Esophagus squamous epithelium (tissue), 5 donors: ENCODE measurements around the gene BCAR1. TPM values are rescaled to one million over a fixed set of nuclear protein-coding genes. Genes with fewer than 3 reads are reported as not detected.
"Not testable (repeated sequence)": the region's sequence is repeated elsewhere in the genome, so short reads cannot be mapped to it uniquely, and the experiment has no call there.

ENCODE experiments used
- DNase-seq: peaks from one replicate; lab custom pipeline; 2025; lab: John Stamatoyannopoulos, UW
- H3K27ac ChIP-seq, 4 donors: fragments of 200-600 bp; sonication (generic); one replicate each; pipeline ENCODE4 v1.5.1; 2016 to 2019; ENCODE audit warnings: mild to moderate bottlenecking in 1 of 4
- H3K27me3 ChIP-seq, 4 donors: fragments of 200-600 bp; sonication (generic); 1 replicate in 3 of 4; 2 replicates in 1 of 4; pipeline versions ENCODE4 v1.5.1 to v1.6.0; 2017 to 2021; ENCODE audit warnings: antibody characterized with exemption in 1 of 4
- H3K36me3 ChIP-seq, 3 donors: fragments of 200-600 bp; sonication (generic); one replicate each; pipeline ENCODE4 v1.5.1; 2016 to 2019
- H3K4me1 ChIP-seq, 3 donors: fragments of 200-600 bp; sonication (generic); one replicate each; pipeline ENCODE4 v1.5.1; 2017 to 2019
- H3K4me3 ChIP-seq, 4 donors: fragments of 200-600 bp; sonication (generic); 1 replicate in 3 of 4; 2 replicates in 1 of 4; pipeline ENCODE4 v1.5.1; 2016 to 2019; ENCODE audit warnings: mild to moderate bottlenecking in 2 of 4, moderate library complexity in 1 of 4
- H3K9me3 ChIP-seq, 3 donors: fragments of 200-600 bp; sonication (generic); one replicate each; pipeline ENCODE4 v1.5.1; 2016 to 2019
- CTCF ChIP-seq, 6 experiments: fragments of 450-650 bp in 4 of 6; fragments of 200-600 bp in 2 of 6; sonication (generic) in 2 of 6; IDR thresholded peaks; one replicate each; pipeline ENCODE4 v1.5.1; 2016 to 2019; ENCODE audit warnings: antibody characterized with exemption in 6 of 6, mild to moderate bottlenecking in 4 of 6, moderate library complexity in 4 of 6
- POLR2A ChIP-seq, 4 donors: fragments of 450-650 bp; IDR thresholded peaks; one replicate each; pipeline ENCODE4 v1.6.1; 2017; ENCODE audit warnings: antibody characterized with exemption in 4 of 4, mild to moderate bottlenecking in 4 of 4, moderate library complexity in 3 of 4
- WGBS, 2 donors: methylation state at CpG; one replicate each; pipeline ENCODE4 v1.1.5; 2018; 5-methylcytosine and 5-hydroxymethylcytosine counted together
- intact Hi-C: fragments of 100-400 bp; cut with DNase I; formaldehyde crosslinking; loops from one replicate; pipeline ENCODE4 v1.15.0; 2022
- total RNA-seq, 4 donors: library from RNA; depleted of rRNA; stranded (reverse); fragments of >200 nt; gene quantifications; one replicate each; pipeline ENCODE4 v1.1.0, GENCODE V29; 2016
- donor health status: DM: yes; HTN: yes; CAD: no.

The BCAR1 gene
- total RNA-seq, 4 donors from 2014 or later = 26.8 to 51.9 (median 32.1) TPM

GRCh38 chr16:75246504-75247205 is 4.8 kb downstream of the BCAR1 start:
- Histone ChIP-seq H3K9me3 (no peaks in the 10 kb centered on the region), H3K4me3 (no peak overlapping the region)
- intact Hi-C loops = no loop called here

GRCh38 chr16:75244844-75245758 is 6.3 kb downstream of the BCAR1 start:
- peak overlapping the region in 1 of 4 donors; percentile 46 for H3K4me3 ChIP-seq
- intact Hi-C loops = no loop called here
- no peak for TF ChIP-seq POLR2A (IDR thresholded peaks at IDR 0.05)
- no peak for TF ChIP-seq CTCF (IDR thresholded peaks at IDR 0.05)

More at GRCh38 chr16:75246504-75247205, 4.8 kb downstream of the BCAR1 start:
- WGBS, 2 donors = 85 to 92% methylated on average over 2 to 7 of the region's 12 CpGs
- DNase-seq = no peak
- H3K4me1 ChIP-seq = peaks cover 50 to 82% (median 67%) of the 10 kb centered on the region in 3 donors
- TF ChIP-seq POLR2A (IDR thresholded peaks at IDR 0.05) = no peak
- no peak for TF ChIP-seq CTCF (IDR thresholded peaks at IDR 0.05)
- H3K27me3 ChIP-seq = peaks cover 0 to 25% (median 0%) of the 10 kb centered on the region in 4 donors
- H3K27ac ChIP-seq = peak overlapping the region; percentile 82 to 93 (median 92)
- peaks cover 5 to 17% (median 14%) of the 10 kb centered on the region in 3 donors for H3K36me3 ChIP-seq

GRCh38 chr16:75244225-75244809 is 7.1 kb downstream of the BCAR1 start:
- DNase-seq = no peak
- WGBS, 2 donors = 59 to 80% methylated on average over 1 to 4 of the region's 7 CpGs

More at GRCh38 chr16:75244844-75245758, 6.3 kb downstream of the BCAR1 start:
- Histone ChIP-seq H3K9me3 (no peaks in the 10 kb centered on the region), H3K27ac (peak overlapping the region; percentile 82 to 93 (median 92)), H3K27me3 (peaks cover 0 to 10% (median 0%) of the 10 kb centered on the region in 4 donors), H3K36me3 (peaks cover 7 to 33% (median 19%) of the 10 kb centered on the region in 3 donors), H3K4me1 (peaks cover 41 to 73% (median 65%) of the 10 kb centered on the region in 3 donors)
- WGBS, 2 donors = 38 to 52% methylated on average over 10 to 11 of the region's 25 CpGs
- no peak for DNase-seq

GRCh38 chr16:75243667-75244224 is 7.7 kb downstream of the BCAR1 start:
- H3K9me3 ChIP-seq = no peaks in the 10 kb centered on the region
- peaks cover 7 to 39% (median 19%) of the 10 kb centered on the region in 3 donors for H3K36me3 ChIP-seq
- no peak for TF ChIP-seq POLR2A (IDR thresholded peaks at IDR 0.05)
- TF ChIP-seq CTCF (IDR thresholded peaks at IDR 0.05) = no peak
- intact Hi-C loops = no loop called here
- no peaks in the 10 kb centered on the region for H3K27me3 ChIP-seq
- H3K27ac ChIP-seq = peak overlapping the region; percentile 82 to 93 (median 92)
- peaks cover 37 to 73% (median 65%) of the 10 kb centered on the region in 3 donors for H3K4me1 ChIP-seq
- 55 to 83% methylated on average over 9 to 17 of the region's 20 CpGs for WGBS, 2 donors
- no peak overlapping the region for H3K4me3 ChIP-seq
- no peak for DNase-seq

More at GRCh38 chr16:75244225-75244809, 7.1 kb downstream of the BCAR1 start:
- no peaks in the 10 kb centered on the region for H3K9me3 ChIP-seq
- intact Hi-C loops = no loop called here
- H3K27ac ChIP-seq = peak overlapping the region; percentile 82 to 93 (median 92)
- H3K4me3 ChIP-seq = no peak overlapping the region
- H3K4me1 ChIP-seq = peaks cover 37 to 73% (median 65%) of the 10 kb centered on the region in 3 donors
- peaks cover 0 to 3% (median 0%) of the 10 kb centered on the region in 4 donors for H3K27me3 ChIP-seq
- no peak for TF ChIP-seq POLR2A (IDR thresholded peaks at IDR 0.05)
- no peak for TF ChIP-seq CTCF (IDR thresholded peaks at IDR 0.05)
- H3K36me3 ChIP-seq = peaks cover 7 to 39% (median 19%) of the 10 kb centered on the region in 3 donors

- intact Hi-C loops, H3K4me3 ChIP-seq, DNase-seq, H3K27ac ChIP-seq, H3K9me3 ChIP-seq, H3K27me3 ChIP-seq: not testable (repeated sequence)
- peaks cover 32 to 73% (median 62%) of the 10 kb centered on the region in 3 donors for H3K4me1 ChIP-seq
- H3K36me3 ChIP-seq = peaks cover 7 to 44% (median 19%) of the 10 kb centered on the region in 3 donors
- 83 to 91% methylated on average over 3 to 4 of the region's 27 CpGs for WGBS, 2 donors
Observed at GRCh38 chr16:75242436-75243078, 8.9 kb downstream of the BCAR1 start.
